ENCODE results near the gene TBCE.

The TBCE gene

GRCh38 chr1:235411489-235412486 is 44.6 kb downstream of the TBCE start:
- no peak for DNase-seq

DNA sequence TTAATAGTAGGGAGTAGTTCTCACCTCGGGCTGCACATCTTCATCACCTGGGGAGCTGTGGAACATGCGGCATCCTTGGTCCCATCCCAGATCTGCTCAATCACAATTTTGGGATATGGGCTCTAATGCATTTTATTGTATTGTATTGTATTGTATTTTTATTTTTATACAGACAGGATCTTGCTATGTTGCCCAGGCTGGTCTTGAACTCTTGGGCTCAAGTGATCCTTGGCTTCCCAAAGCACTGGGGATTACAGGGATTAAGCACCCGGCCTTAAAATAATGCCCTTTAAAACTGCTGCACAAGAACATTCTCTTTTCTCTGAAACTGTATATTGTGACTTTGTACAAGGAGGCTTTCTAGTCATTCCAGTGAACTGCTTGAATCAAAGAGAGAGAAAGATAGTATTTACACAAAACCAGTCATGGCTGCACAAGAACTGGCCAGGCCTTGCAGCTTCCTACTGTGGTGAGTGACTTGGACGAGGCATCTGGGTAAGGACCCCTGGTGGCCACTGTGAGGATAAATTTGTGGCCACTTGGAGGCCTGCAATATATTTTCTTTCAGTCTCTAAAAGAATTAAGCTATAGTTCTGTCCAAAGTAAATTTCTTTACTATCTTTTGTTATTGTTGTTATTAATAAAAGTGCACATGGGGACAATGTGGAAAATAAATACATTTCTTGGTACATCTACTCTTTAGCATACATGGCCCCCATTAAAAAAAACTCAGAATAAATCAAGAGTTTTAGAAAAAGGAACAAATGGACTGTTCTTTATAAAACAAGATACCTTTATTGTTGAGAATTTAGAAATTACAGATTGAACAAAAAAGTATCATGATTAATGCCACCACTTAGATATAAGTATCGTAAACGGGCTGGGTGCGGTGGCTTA is 48.0 kb downstream of the TBCE start:
- no peak for DNase-seq

DNA sequence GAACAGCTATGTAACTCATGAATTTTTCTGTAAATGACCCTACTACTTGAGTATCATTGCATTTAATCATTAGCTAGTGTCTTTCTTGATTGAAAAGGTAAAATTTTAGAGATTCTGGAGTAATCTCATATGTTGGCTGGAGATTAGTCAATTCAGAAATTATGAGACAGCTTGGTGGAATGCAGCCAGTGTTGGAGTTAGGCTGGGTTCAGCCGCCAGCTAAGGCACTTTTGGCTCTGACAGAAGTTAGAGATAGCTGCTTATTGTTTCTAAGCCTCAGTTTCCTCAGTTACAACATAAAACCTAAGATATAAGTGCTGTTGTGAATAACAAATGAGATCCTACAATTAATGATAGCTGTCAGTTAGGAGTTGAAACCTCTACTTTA is 49.4 kb downstream of the TBCE start:
- DNase-seq: no peak

DNA sequence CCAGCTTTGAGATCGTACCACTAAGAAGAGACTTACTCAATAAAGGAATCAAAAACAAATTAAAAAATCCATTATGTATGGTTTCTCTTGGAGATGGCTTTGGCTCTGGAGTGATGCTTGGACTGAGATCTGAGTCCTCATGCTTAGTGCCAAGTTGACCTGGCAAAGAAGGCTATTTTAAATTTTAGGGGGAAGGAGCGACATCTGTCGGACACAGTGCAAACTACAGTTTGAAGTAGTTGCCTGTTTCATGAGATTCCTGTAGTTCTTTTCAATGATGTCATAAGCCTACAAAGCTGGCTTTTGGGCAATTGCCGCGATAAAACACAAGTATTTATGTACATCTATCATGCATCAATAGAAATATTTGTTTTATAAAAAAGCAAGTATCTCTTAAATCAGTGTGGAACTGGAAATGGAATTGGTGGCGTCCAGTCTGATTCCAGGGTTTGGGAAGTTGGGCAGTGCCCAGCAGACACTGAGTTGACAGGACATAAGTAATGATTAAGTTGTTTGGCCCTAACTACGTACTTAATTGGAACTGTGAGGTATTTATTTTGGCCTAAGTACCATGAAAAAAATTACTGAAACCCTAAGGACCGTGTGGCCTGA is 50.0 kb downstream of the TBCE start:
- no peak for DNase-seq

GRCh38 chr1:235421751-235422150 is 54.5 kb downstream of the TBCE start:
- no peak for DNase-seq

- DNase-seq: no peak
Observed at GRCh38 chr1:235423214-235423652, 56.0 kb downstream of the TBCE start.

DNA sequence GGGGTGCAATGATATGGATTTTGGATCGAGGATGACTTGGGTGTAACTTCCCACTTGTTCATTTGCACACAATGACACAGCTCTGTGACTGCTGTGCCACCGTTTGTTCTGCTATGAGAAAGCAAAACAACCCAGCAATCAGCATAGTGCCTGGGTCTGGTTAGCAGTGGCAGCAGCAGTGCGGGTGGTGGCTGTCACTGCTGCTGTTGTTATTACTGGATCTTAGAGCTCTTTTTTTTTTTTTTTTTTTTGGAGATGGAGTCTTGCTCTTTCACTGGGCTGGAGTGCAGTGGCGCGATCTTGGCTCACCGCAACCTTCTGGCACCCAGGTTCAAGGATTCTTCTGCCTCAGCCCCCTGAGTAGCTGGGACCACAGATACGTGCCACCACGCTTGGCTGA is 56.9 kb downstream of the TBCE start:
- DNase-seq: no peak

DNA sequence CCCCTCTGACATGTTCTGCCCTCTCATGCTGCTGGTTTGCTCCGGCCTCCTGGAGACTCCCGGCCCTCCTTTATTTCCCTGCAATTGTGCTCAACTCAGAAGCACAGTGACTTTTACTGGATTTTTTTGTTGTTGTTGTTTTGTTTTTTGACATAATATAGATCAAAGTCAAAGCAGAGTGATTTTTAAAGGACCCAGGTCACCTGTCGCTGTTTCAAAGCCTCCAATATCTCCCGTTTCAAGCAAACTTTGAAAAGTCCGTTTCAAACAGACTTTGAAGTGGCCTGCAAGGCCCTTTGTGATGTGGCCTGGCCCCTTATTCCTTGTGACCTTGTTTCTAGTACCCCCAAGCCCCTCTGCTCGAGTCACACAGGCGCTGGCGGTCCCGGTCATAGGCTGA is 58.1 kb downstream of the TBCE start:
- no peak for DNase-seq

DNA sequence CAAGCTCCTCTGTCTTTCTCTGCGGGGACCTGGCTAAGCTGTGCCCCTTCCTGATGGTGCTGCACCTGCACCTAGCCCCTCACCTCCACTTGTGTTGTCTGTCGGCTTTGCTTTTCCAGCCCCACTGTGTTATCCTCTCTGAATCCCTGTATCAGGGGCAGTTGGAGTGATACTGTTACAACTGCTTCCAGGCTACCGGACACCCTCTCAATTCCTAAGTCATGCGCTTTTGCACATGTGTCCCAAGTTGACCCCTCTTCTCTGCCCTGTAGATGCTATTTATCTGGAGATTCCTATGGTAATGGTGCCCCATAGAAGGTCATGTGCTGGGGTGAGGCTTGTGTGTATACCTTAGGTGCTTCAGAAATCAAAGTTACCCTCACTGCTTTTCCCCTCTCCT is 58.9 kb downstream of the TBCE start:
- no peak for DNase-seq

GRCh38 chr1:235426680-235427079 is 59.5 kb downstream of the TBCE start:
- no peak for DNase-seq

DNA sequence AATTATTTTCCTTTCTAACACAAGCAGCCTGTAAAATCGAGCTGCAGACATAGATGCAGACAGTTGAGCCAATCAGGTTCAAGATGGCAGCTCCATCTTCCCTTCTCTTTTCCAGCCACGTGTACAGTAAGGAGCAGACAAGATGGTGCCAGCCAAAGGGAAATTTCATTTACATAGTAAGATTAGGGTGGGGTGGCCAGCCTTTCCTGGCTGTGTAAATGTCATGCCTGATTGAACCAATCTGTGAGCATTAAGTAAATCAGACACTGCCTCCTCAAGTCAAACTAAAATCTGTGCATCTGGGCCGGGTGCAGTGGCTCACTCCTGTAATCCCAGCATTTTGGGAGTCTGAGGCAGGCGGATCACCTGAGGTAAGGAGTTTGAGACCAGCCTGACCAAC is 60.2 kb downstream of the TBCE start:
- no peak for DNase-seq

DNA sequence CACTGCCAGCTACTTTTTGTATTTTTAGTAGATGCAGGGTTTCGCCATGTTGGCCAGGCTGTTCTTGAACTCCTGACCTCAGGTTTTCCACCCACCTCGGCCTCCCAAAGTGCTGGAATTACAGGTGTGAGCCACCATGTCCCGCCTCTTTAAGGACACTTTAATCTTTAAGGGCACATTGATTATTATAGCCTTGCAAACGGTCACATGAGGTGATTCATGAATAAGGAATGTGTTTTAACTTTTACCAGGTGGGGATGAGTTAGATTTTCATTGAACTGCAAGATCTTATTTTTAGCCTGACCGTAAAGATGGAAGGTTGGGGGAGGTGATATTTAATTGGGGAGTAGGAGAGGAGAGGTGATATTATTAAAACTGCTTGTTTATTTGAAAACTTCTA is 61.9 kb downstream of the TBCE start:
- DNase-seq: no peak

DNA sequence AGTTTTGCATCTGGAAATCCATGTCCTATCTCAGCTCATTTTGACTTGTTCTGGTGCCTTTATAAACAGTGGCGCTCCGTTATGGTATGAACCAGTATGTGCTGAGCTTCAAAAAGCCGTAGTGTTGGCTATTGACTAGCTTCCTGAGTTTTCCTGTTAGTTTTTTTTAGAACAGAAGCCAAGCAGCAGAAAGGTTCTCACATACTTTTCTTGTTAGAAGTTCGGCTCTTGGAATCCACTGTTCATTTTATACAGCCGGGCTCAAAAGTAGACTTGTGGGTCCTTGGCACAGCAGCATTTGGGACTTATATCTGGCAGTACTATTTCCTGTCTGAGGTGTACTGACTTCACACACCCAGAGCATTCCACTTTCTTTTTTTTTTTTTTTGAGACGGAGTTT is 63.8 kb downstream of the TBCE start:
- DNase-seq: no peak

- DNase-seq: no peak
Observed at GRCh38 chr1:235434001-235434400, 66.8 kb downstream of the TBCE start.

DNA sequence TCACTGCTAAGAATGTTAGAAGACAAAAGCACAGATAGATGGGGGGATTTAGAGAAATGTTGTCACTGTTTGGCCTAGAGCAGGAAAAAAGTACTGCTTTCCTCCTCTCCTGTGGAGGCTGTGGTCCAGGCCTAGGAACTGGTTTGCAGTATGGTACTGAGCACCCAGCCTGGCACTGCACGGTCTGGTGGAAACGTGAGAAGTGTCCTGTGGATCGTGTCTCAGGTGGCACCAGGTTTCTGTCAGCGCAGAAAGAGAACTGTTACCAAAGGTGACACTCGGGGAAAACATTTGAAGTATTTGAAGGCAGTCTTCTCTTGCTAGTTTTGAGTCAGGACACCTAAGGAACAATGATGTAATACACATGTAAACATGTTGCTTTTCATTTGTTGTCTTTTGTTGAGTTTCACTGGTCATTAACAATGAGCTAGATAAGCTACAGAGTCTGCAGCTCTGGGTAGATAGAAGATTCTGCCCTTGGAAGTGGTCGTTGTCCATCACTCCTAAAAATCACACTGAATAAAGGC is 74.0 kb downstream of the TBCE start:
- no peak for DNase-seq

DNA sequence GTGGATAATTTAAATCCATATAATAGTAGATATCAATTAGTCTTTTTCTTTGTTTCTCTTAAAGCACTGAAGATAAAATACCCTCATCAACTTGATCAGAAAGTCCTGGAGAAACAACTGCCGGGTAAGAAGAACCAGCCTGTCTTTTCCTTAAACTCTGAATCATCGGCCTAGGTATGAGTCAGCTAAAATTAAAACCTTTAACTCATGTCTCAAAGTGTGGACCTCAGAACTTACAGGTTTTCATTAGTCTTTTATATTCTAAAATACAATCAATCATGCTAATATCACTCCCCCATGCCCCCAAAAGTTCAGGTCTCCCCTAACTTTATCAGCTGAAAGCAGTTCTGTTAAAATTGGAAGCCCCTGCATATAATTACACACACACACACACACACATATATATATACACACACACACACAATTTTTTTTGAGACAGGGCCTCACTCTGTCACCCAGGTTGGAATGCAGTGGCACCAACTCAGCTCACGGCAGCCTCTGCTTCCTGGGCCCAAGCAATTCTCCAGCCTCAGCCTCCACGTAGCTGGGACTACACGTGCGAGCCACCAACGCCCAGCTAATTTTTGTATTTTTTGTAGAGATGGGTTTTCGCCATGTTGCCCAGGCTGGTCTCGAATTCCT is 75.7 kb downstream of the TBCE start:
- DNase-seq: no peak

DNA sequence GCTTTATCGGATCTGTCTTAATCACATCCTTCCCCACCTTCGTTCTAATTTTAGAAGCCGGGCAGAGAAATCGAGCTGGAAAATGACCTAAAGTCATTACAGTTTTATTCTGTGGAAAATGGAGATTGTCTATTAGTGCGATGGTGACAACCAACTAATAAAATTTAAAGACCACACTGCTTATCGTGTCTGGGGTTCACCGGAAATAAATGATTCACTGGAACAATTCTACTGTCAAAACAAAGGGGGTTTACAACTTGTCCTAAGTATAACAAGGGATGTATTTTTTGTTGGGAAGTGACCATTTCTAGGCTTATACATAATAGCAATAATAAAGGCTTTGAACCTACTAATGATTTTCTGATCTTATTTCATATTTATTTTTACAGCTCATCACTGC is 81.4 kb downstream of the TBCE start:
- no peak for DNase-seq

GRCh38 chr1:235450433-235450832 is 83.2 kb downstream of the TBCE start:
- no peak for DNase-seq

GRCh38 chr1:235450886-235451483 is 83.8 kb downstream of the TBCE start:
- DNase-seq: no peak

DNA sequence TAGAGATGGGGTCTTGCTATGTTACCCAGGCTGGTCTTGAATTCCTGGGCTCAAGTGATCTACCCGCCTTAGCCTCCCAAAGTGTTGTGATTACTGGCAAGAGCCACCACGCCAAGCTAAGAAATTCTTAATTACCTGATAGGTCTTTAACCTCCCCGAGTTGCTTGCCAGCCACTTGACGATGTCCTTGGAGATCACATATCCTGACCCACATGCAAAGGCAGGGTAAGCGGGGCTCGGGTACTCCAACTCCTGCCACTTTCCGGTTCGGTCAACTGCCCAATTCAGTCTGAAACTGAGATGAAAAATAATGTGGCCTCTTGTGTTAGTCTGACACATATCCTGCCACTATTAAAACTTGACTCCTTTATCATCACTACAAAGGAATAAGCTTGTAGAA is 86.8 kb downstream of the TBCE start:
- DNase-seq: no peak

GRCh38 chr1:235455097-235455496 is 87.9 kb downstream of the TBCE start:
- no peak for DNase-seq

GRCh38 chr1:235455823-235456222 is 88.6 kb downstream of the TBCE start:
- no peak for DNase-seq

Measured in NCI-H1436 treated with DMSO at 0.1 percent for 48 hours (cell line).